ENCODE data around the gene CNGA1.

GRCh38 chr4:48049483-48049882 lies 33.0 kb upstream of the CNGA1 start:
- TF ChIP-seq ZFP3 (CRISPR knock-in tag; IDR thresholded peaks at IDR 0.05): no peak
- TF ChIP-seq, protein P1, sequence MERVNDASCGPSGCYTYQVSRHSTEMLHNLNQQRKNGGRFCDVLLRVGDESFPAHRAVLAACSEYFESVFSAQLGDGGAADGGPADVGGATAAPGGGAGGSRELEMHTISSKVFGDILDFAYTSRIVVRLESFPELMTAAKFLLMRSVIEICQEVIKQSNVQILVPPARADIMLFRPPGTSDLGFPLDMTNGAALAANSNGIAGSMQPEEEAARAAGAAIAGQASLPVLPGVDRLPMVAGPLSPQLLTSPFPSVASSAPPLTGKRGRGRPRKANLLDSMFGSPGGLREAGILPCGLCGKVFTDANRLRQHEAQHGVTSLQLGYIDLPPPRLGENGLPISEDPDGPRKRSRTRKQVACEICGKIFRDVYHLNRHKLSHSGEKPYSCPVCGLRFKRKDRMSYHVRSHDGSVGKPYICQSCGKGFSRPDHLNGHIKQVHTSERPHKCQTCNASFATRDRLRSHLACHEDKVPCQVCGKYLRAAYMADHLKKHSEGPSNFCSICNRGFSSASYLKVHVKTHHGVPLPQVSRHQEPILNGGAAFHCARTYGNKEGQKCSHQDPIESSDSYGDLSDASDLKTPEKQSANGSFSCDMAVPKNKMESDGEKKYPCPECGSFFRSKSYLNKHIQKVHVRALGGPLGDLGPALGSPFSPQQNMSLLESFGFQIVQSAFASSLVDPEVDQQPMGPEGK (CRISPR knock-in tag; IDR thresholded peaks at IDR 0.05; ENCODE audit: borderline replicate concordance): no peak
- TF ChIP-seq ZFP30 (CRISPR knock-in tag; IDR thresholded peaks at IDR 0.05): no peak
- TF ChIP-seq, protein P2, sequence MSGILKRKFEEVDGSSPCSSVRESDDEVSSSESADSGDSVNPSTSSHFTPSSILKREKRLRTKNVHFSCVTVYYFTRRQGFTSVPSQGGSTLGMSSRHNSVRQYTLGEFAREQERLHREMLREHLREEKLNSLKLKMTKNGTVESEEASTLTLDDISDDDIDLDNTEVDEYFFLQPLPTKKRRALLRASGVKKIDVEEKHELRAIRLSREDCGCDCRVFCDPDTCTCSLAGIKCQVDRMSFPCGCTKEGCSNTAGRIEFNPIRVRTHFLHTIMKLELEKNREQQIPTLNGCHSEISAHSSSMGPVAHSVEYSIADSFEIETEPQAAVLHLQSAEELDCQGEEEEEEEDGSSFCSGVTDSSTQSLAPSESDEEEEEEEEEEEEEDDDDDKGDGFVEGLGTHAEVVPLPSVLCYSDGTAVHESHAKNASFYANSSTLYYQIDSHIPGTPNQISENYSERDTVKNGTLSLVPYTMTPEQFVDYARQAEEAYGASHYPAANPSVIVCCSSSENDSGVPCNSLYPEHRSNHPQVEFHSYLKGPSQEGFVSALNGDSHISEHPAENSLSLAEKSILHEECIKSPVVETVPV (CRISPR knock-in tag; IDR thresholded peaks at IDR 0.05): no peak
- TF ChIP-seq PPARA (CRISPR knock-in tag; IDR thresholded peaks at IDR 0.05; ENCODE audit: borderline replicate concordance): no peak
- no peak for TF ChIP-seq ESRRG (CRISPR knock-in tag; IDR thresholded peaks at IDR 0.05)
- no peak for TF ChIP-seq TOX (CRISPR knock-in tag; IDR thresholded peaks at IDR 0.05; ENCODE audit: borderline replicate concordance)
